ENCODE results near the gene POU2F1.

DNA sequence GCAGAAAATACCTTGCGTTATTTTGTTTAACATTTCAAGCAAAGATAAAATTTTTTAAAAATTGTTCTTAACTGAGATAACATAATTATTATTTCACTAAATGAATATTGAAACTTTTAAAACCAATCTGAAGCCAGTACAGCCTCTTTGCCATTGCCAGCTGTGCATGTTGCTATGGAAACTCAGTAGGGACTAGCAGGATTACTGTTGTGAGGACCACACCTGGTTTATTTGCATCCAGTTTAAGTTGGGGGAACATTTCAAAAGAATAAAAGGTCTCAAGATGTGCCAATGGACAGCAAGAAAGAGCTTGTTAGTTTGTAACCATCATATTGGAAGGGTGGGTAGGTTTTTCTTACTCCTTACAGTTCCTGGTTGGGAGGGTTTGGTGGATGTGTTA lies 80.7 kb downstream of the POU2F1 start:
- TF ChIP-seq, protein P1, sequence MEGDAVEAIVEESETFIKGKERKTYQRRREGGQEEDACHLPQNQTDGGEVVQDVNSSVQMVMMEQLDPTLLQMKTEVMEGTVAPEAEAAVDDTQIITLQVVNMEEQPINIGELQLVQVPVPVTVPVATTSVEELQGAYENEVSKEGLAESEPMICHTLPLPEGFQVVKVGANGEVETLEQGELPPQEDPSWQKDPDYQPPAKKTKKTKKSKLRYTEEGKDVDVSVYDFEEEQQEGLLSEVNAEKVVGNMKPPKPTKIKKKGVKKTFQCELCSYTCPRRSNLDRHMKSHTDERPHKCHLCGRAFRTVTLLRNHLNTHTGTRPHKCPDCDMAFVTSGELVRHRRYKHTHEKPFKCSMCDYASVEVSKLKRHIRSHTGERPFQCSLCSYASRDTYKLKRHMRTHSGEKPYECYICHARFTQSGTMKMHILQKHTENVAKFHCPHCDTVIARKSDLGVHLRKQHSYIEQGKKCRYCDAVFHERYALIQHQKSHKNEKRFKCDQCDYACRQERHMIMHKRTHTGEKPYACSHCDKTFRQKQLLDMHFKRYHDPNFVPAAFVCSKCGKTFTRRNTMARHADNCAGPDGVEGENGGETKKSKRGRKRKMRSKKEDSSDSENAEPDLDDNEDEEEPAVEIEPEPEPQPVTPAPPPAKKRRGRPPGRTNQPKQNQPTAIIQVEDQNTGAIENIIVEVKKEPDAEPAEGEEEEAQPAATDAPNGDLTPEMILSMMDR (IDR thresholded peaks at IDR 0.05 in 4 of 5, conservative IDR thresholded peaks at IDR 0.05 in 1 of 5) = no peak
- TF ChIP-seq POLR2A (IDR thresholded peaks at IDR 0.05) = no peak
